ENCODE results near the gene SIPA1.

GRCh38 chr11:65630215-65630614, 7.7 kb upstream of the SIPA1 start:
- TF ChIP-seq SUZ12 (IDR thresholded peaks at IDR 0.05; ENCODE audit: extremely low read depth, insufficient read depth, insufficient read length) = no peak
- no peak for TF ChIP-seq ZNF274 (IDR thresholded peaks at IDR 0.05; ENCODE audit: low read depth, low read length)
